Liver (tissue), 3 donors: Measurements from ENCODE around the gene DYRK1A.

Experiments used
- CTCF ChIP-seq: fragments of 150-350 bp; IDR thresholded peaks from 2 replicates; pipeline ENCODE4 v1.5.1; 2017; ENCODE audit warnings: improper control_type of control experiment, low read depth, low read length; ENCODE audit not compliant: missing input control
- HNF4G ChIP-seq: IDR thresholded peaks from 2 replicates; pipeline ENCODE4 v1.6.1; 2016; ENCODE audit warnings: antibody characterized with exemption
- TF ChIP-seq, protein P1 (sequence below): IDR thresholded peaks from 2 replicates; pipeline ENCODE4 v1.6.1; 2016; ENCODE audit warnings: antibody characterized with exemption
- donor health status: healthy.
- donor health status: healthy.

GRCh38 chr21:37561941-37562919 lies 195.7 kb downstream of the DYRK1A start:
- TF ChIP-seq, protein P1, sequence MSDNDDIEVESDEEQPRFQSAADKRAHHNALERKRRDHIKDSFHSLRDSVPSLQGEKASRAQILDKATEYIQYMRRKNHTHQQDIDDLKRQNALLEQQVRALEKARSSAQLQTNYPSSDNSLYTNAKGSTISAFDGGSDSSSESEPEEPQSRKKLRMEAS: no peak
- no peak for TF ChIP-seq HNF4G
- no peak for TF ChIP-seq CTCF
